ENCODE measurements around the gene HSDL1. TPM values are rescaled to one million over a fixed set of nuclear protein-coding genes. Genes with fewer than 3 reads are reported as not detected.
A peak's percentile ranks its signal among the peaks of the same experiment; 100 is the strongest.

HSDL1 gene
- total RNA-seq, 1 donor from 2014 or later, result 101 TPM

DNA sequence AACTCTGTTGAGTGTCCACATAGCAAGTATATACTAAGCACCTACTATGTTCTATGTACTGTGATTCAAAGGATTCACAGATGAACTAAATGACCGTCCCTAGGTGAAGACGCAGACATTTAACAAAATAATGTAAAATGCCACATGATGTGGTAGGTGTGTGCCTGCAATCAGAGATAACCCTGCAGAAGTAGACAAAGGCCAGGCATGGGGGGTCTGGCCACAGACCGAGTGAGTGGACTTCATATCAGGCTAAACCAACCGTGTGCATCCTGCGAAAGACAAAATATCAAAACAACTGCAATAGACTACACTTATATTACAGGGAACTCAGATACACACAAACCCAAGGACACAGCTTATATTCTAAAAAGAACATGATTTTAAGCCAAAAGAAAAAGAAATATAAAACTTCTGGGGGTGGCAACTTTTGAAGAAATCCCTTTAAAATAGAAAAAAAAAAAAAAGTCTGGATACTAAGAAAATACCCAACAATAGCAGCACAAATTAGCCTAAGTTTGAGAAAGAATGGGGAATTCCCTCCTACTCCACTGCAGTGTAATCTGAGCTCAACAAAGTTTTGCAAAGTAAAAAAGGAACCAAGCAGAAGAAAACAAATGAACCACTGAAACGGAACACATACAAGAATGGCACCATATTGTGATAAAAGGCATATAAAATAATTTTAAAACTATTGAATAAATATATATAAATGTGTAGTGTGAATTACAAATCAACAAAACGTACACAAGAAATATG lies 12.3 kb downstream of the HSDL1 start:
- H3K4me3 ChIP-seq, result no peak overlapping the region
- H3K4me1 ChIP-seq, result peaks cover 31% of the 10 kb centered on the region
- H3F3A ChIP-seq (ENCODE audit: low read depth), result no peaks in the 10 kb centered on the region
- H3K9me3 Mint-ChIP-seq, result no peaks in the 10 kb centered on the region
- no peak for TF ChIP-seq EZH2phosphoT487 (IDR thresholded peaks at IDR 0.05)
- TF ChIP-seq, protein P1, sequence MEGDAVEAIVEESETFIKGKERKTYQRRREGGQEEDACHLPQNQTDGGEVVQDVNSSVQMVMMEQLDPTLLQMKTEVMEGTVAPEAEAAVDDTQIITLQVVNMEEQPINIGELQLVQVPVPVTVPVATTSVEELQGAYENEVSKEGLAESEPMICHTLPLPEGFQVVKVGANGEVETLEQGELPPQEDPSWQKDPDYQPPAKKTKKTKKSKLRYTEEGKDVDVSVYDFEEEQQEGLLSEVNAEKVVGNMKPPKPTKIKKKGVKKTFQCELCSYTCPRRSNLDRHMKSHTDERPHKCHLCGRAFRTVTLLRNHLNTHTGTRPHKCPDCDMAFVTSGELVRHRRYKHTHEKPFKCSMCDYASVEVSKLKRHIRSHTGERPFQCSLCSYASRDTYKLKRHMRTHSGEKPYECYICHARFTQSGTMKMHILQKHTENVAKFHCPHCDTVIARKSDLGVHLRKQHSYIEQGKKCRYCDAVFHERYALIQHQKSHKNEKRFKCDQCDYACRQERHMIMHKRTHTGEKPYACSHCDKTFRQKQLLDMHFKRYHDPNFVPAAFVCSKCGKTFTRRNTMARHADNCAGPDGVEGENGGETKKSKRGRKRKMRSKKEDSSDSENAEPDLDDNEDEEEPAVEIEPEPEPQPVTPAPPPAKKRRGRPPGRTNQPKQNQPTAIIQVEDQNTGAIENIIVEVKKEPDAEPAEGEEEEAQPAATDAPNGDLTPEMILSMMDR (IDR thresholded peaks at IDR 0.05), result no peak
- TF ChIP-seq EZH2 (IDR thresholded peaks at IDR 0.05), result no peak
- no peaks in the 10 kb centered on the region for H3K36me3 ChIP-seq
- no peaks in the 10 kb centered on the region for H3K27me3 ChIP-seq
- no peak for DNase-seq (ENCODE audit: low spot score)
- peaks cover 16% of the 10 kb centered on the region for H3K36me3 Mint-ChIP-seq
- no peak overlapping the region for H3K27ac Mint-ChIP-seq
- H2AFZ ChIP-seq (replicated peaks), result no peak overlapping the region
- H3K4me1 Mint-ChIP-seq, result peaks cover 44% of the 10 kb centered on the region
- peak overlapping the region; percentile 42 for H3K4me2 ChIP-seq
- no peak overlapping the region for H3K27ac ChIP-seq
- peaks cover 60% of the 10 kb centered on the region for H3K79me2 ChIP-seq (ENCODE audit: low read depth)
- peaks cover 63% of the 10 kb centered on the region for H4K20me1 ChIP-seq (ENCODE audit: low read depth)
- peaks cover 2% of the 10 kb centered on the region for H3K27me3 Mint-ChIP-seq (ENCODE audit: insufficient read depth, low read depth)
- H3K9ac ChIP-seq, result peak overlapping the region; percentile 12
- no peaks in the 10 kb centered on the region for H3K9me3 ChIP-seq (ENCODE audit: low read depth)
- no peak overlapping the region for H3K4me3 Mint-ChIP-seq

DNA sequence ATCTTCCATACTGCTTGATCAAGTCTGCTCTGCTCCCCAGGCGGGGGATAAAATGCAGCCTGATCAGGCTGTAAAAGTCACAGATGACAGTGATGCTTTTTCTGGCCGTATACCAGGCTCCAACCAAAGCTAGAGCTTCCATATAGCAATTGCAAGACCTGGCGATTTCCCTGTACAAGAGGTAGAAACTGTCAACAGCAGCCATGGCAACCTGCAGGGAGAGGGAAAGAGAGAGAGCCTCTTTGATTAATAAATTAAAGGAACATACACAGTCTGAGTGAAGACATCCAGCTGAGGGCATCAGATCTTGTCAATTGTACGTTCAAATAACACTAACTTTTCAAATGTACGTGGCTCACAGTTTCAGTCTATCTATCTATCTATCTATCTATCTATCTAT lies 13.9 kb downstream of the HSDL1 start:
- no peaks in the 10 kb centered on the region for H3F3A ChIP-seq (ENCODE audit: low read depth)
- no peak for DNase-seq (ENCODE audit: low spot score)
- H3K4me1 Mint-ChIP-seq, result peaks cover 28% of the 10 kb centered on the region
- H3K4me3 ChIP-seq, result no peak overlapping the region
- no peak overlapping the region for H3K27ac ChIP-seq
- no peaks in the 10 kb centered on the region for H3K9me3 Mint-ChIP-seq
- H3K9ac ChIP-seq, result no peak overlapping the region
- no peaks in the 10 kb centered on the region for H3K9me3 ChIP-seq (ENCODE audit: low read depth)
- H3K36me3 ChIP-seq, result no peaks in the 10 kb centered on the region
- TF ChIP-seq EZH2 (IDR thresholded peaks at IDR 0.05) (no peak), EZH2phosphoT487 (IDR thresholded peaks at IDR 0.05) (no peak)
- TF ChIP-seq, protein P1 (IDR thresholded peaks at IDR 0.05), result no peak
- peaks cover 24% of the 10 kb centered on the region for H3K36me3 Mint-ChIP-seq
- no peaks in the 10 kb centered on the region for H3K27me3 ChIP-seq
- H2AFZ ChIP-seq (replicated peaks), result no peak overlapping the region
- no peaks in the 10 kb centered on the region for H3K27me3 Mint-ChIP-seq (ENCODE audit: insufficient read depth, low read depth)
- peaks cover 17% of the 10 kb centered on the region for H3K4me1 ChIP-seq
- no peak overlapping the region for H3K4me2 ChIP-seq
- peaks cover 44% of the 10 kb centered on the region for H3K79me2 ChIP-seq (ENCODE audit: low read depth)
- H3K4me3 Mint-ChIP-seq, result no peak overlapping the region
- H4K20me1 ChIP-seq (ENCODE audit: low read depth), result peaks cover 47% of the 10 kb centered on the region
- peak overlapping the region; percentile 29 for H3K27ac Mint-ChIP-seq

DNA sequence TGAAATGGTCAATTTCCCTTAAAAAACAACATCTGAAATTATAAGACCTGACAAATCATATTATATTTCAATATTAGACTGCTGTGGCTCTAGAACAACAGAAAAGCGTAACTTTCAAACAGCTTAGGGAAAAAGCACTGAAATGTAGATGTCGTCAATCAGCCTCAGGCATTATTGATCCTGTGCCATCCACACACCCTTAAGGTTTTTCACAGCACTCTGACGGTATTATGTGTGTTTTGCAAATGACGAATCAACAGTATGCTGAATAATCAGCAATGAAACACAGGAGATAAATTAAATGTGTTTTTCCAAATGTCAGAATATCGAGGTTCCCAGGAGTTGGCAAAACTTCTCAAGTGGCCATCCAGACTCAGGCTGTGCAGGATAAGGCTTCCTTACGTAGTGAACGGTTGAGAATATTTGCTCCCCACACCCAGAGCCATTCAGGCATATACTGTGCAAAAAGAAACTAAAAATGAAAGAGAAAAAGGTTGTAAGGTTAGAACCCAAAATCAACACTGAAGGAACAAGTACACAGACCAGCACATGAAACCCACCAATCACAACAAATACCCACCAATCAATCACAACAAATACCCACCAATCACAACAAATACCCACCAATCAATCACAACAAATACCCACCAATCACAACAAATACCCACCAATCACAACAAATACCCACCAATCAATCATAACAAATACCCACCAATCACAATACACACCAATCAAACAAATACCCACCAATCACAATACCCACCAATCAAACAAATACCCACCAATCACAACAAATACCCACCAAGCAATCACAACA lies 20.5 kb downstream of the HSDL1 start:
- no peaks in the 10 kb centered on the region for H3K27me3 Mint-ChIP-seq (ENCODE audit: insufficient read depth, low read depth)
- no peaks in the 10 kb centered on the region for H3K27me3 ChIP-seq
- H3K9me3 ChIP-seq (ENCODE audit: low read depth), result no peaks in the 10 kb centered on the region
- peaks cover 3% of the 10 kb centered on the region for H3F3A ChIP-seq (ENCODE audit: low read depth)
- peaks cover 25% of the 10 kb centered on the region for H3K36me3 Mint-ChIP-seq
- no peak overlapping the region for H3K27ac Mint-ChIP-seq
- no peak for DNase-seq (ENCODE audit: low spot score)
- H3K79me2 ChIP-seq (ENCODE audit: low read depth), result no peaks in the 10 kb centered on the region
- H3K4me3 Mint-ChIP-seq, result no peak overlapping the region
- H3K4me2 ChIP-seq, result no peak overlapping the region
- H3K4me3 ChIP-seq, result no peak overlapping the region
- H3K9me3 Mint-ChIP-seq, result no peaks in the 10 kb centered on the region
- H2AFZ ChIP-seq (replicated peaks), result no peak overlapping the region
- no peaks in the 10 kb centered on the region for H3K4me1 ChIP-seq
- H3K36me3 ChIP-seq, result no peaks in the 10 kb centered on the region
- TF ChIP-seq, protein P1 (IDR thresholded peaks at IDR 0.05), result no peak
- TF ChIP-seq EZH2phosphoT487 (IDR thresholded peaks at IDR 0.05), result no peak
- no peak for TF ChIP-seq EZH2 (IDR thresholded peaks at IDR 0.05)
- H3K27ac ChIP-seq, result no peak overlapping the region
- no peaks in the 10 kb centered on the region for H4K20me1 ChIP-seq (ENCODE audit: low read depth)
- H3K9ac ChIP-seq, result no peak overlapping the region
- no peaks in the 10 kb centered on the region for H3K4me1 Mint-ChIP-seq
